CD14-positive monocyte (primary cell): ENCODE data around the gene OLFM1. TPM values are rescaled to one million over a fixed set of nuclear protein-coding genes. Genes with fewer than 3 reads are reported as not detected.

Experiments used
- DNase-seq, 3 donors: peaks; one replicate each; pipeline ENCODE4 v3.0.0-alpha.2; 2011 to 2022
- H2AFZ ChIP-seq: 2 replicates; pipeline ENCODE4 v1.6.0; 2012; ENCODE audit warnings: mild to moderate bottlenecking, low read depth, low read length, inconsistent platforms; ENCODE audit not compliant: insufficient read depth, poor library complexity, severe bottlenecking
- H3K27ac ChIP-seq, 2 donors: 1 replicate in 1 of 2; 2 replicates in 1 of 2; pipeline ENCODE4 v1.5.1; 2012 to 2013; ENCODE audit warnings: low read length in 2 of 2, control low read depth in 1 of 2, inconsistent platforms in 1 of 2, low read depth in 1 of 2, mild to moderate bottlenecking in 1 of 2
- H3K27me3 ChIP-seq, 2 donors: one replicate each; pipeline versions ENCODE4 v1.6.0 to v1.6.1; 2011 to 2013; ENCODE audit warnings: low read length in 2 of 2; ENCODE audit not compliant: control insufficient read depth in 2 of 2, insufficient read depth in 2 of 2
- H3K36me3 ChIP-seq, 2 donors: replicated peaks in 1 of 2; 1 replicate in 1 of 2; 2 replicates in 1 of 2; pipeline versions ENCODE4 v1.5.1 to v1.6.1; 2012 to 2013; ENCODE audit warnings: low read length in 2 of 2, control low read depth in 1 of 2, inconsistent platforms in 1 of 2, mild to moderate bottlenecking in 1 of 2; ENCODE audit not compliant: insufficient read depth in 2 of 2, control insufficient read depth in 1 of 2
- H3K4me1 ChIP-seq, 2 donors: 1 replicate in 1 of 2; 2 replicates in 1 of 2; pipeline versions ENCODE4 v1.5.1 to v1.6.1; 2012 to 2013; ENCODE audit warnings: low read length in 2 of 2, control low read depth in 1 of 2, inconsistent platforms in 1 of 2, mild to moderate bottlenecking in 1 of 2, moderate library complexity in 1 of 2; ENCODE audit not compliant: insufficient read depth in 2 of 2, control insufficient read depth in 1 of 2
- H3K4me2 ChIP-seq: replicated peaks from 2 replicates; pipeline ENCODE3; 2012; ENCODE audit warnings: low read length, moderate library complexity, mild to moderate bottlenecking; ENCODE audit not compliant: poor library complexity, severe bottlenecking; ENCODE audit errors: extremely low read depth
- H3K4me3 ChIP-seq, 3 experiments: fragments of 200-600 bp in 1 of 3; sonication (generic) in 1 of 3; replicated peaks in 1 of 3; 1 replicate in 2 of 3; 2 replicates in 1 of 3; pipeline ENCODE4 v1.5.1; 2011 to 2013; ENCODE audit warnings: low read length in 3 of 3, mild to moderate bottlenecking in 3 of 3, control low read depth in 2 of 3, low read depth in 2 of 3, inconsistent platforms in 1 of 3, moderate library complexity in 1 of 3
- H3K79me2 ChIP-seq: 2 replicates; pipeline ENCODE4 v1.6.0; 2012; ENCODE audit warnings: mild to moderate bottlenecking, control low read depth, inconsistent platforms, low read length, moderate library complexity; ENCODE audit not compliant: insufficient read depth
- H3K9ac ChIP-seq: 2 replicates; pipeline ENCODE4 v1.6.0; 2017; ENCODE audit warnings: low read length, mild to moderate bottlenecking; ENCODE audit not compliant: insufficient read depth, poor library complexity, severe bottlenecking
- H3K9me3 ChIP-seq, 2 donors: replicated peaks in 1 of 2; 1 replicate in 1 of 2; 2 replicates in 1 of 2; pipeline versions ENCODE4 v1.5.1 to v1.6.1; 2012 to 2013; ENCODE audit warnings: low read length in 2 of 2, control low read depth in 1 of 2; ENCODE audit not compliant: control insufficient read depth in 1 of 2, insufficient read depth in 1 of 2
- H4K20me1 ChIP-seq: 2 replicates; pipeline ENCODE4 v1.6.0; 2012; ENCODE audit warnings: mild to moderate bottlenecking, low read length, control low read depth, moderate library complexity; ENCODE audit not compliant: insufficient read depth
- H3K27ac Mint-ChIP-seq, 7 donors: one replicate each; pipeline ENCODE4 v1.8.0; 2020; ENCODE audit warnings: mild to moderate bottlenecking in 7 of 7, mixed read lengths in 7 of 7, moderate library complexity in 6 of 7, inconsistent platforms in 2 of 7
- H3K27me3 Mint-ChIP-seq, 3 donors: one replicate each; pipeline ENCODE4 v1.8.0; 2021 to 2022; ENCODE audit warnings: low read depth in 3 of 3, mild to moderate bottlenecking in 3 of 3, mixed read lengths in 3 of 3, moderate library complexity in 3 of 3, inconsistent platforms in 1 of 3
- H3K36me3 Mint-ChIP-seq, 2 donors: one replicate each; pipeline ENCODE4 v1.8.0; 2020; ENCODE audit warnings: mixed read lengths in 2 of 2, inconsistent platforms in 1 of 2, mild to moderate bottlenecking in 1 of 2
- H3K4me1 Mint-ChIP-seq: one replicate; pipeline ENCODE4 v1.8.0; 2020; ENCODE audit warnings: mild to moderate bottlenecking, mixed read lengths
- H3K4me3 Mint-ChIP-seq, 2 donors: one replicate each; pipeline ENCODE4 v1.8.0; 2020; ENCODE audit warnings: mild to moderate bottlenecking in 2 of 2, mixed read lengths in 2 of 2, moderate library complexity in 1 of 2
- H3K9me3 Mint-ChIP-seq, 7 donors: one replicate each; pipeline ENCODE4 v1.8.0; 2020 to 2022; ENCODE audit warnings: mixed read lengths in 7 of 7, mild to moderate bottlenecking in 6 of 7, moderate library complexity in 6 of 7, inconsistent platforms in 2 of 7
- WGBS: methylation state at CpG from one replicate; pipeline ENCODE4 v1.1.5; 2013; ENCODE audit warnings: missing lambda C conversion rate; ENCODE audit not compliant: insufficient coverage; 5-methylcytosine and 5-hydroxymethylcytosine counted together
- intact Hi-C, 2 donors: fragments of 100-400 bp; cut with micrococcal nuclease; formaldehyde crosslinking; loops; one replicate each; pipeline versions ENCODE4 v1.15.0 to v1.15.1; 2023
- polyA plus RNA-seq, 3 donors: library from polyadenylated mRNA; depleted of rRNA in 1 of 3; unstranded in 2 of 3; stranded (reverse) in 1 of 3; fragments of 300-500 nt in 2 of 3; fragments of >200 nt in 1 of 3; fragmentation: Illumina TruSeq in 2 of 3; gene quantifications; 1 replicate in 2 of 3; 2 replicates in 1 of 3; pipeline ENCODE4 v1.2.3, GENCODE V29; 2012 to 2021
- TF ChIP-seq, protein P1 (sequence below): fragments of 200-600 bp; IDR thresholded peaks from one replicate; pipeline ENCODE4 v1.8.0; 2022; ENCODE audit warnings: antibody characterized with exemption, mild to moderate bottlenecking

The OLFM1 gene
- polyA plus RNA-seq, 3 donors, result 7.6 to 10.9 (median 9.4) TPM

DNA sequence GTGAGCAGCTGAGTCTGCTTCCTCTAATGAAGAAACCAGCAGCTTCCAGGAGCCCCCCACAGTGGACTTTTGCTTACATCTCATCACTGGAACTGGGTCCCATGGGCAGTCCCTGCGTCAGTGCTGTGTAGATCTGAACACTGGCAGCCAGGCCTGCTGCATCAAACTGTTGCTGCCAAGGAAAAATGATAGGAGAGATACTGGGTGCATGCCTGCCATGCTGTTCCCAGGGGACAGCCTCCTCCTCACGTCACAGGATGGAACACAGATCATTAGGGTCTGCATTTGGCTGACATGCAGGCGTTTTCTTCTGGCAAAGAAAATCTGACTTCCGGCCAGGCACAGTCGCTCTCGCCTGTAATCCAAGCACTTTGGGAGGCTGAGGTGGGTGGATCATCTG is 67.9 kb downstream of the OLFM1 start:
- no peaks in the 10 kb centered on the region for H3K27me3 ChIP-seq
- intact Hi-C loops, result no loop called here
- Mint-ChIP-seq H3K4me1 (no peaks in the 10 kb centered on the region), H3K4me3 (no peak overlapping the region), H3K36me3 (no peaks in the 10 kb centered on the region), H3K9me3 (peaks cover 0 to 17% (median 3%) of the 10 kb centered on the region in 7 donors), H3K27ac (no peak overlapping the region), H3K27me3 (peaks cover 0 to 5% (median 4%) of the 10 kb centered on the region in 3 donors)
- peaks cover 0 to 1% of the 10 kb centered on the region in 2 donors for H3K9me3 ChIP-seq
- no peak overlapping the region for H3K4me2 ChIP-seq
- no peaks in the 10 kb centered on the region for H3K79me2 ChIP-seq
- WGBS, result 97% methylated on average over 5 of the region's 6 CpGs
- TF ChIP-seq, protein P1, sequence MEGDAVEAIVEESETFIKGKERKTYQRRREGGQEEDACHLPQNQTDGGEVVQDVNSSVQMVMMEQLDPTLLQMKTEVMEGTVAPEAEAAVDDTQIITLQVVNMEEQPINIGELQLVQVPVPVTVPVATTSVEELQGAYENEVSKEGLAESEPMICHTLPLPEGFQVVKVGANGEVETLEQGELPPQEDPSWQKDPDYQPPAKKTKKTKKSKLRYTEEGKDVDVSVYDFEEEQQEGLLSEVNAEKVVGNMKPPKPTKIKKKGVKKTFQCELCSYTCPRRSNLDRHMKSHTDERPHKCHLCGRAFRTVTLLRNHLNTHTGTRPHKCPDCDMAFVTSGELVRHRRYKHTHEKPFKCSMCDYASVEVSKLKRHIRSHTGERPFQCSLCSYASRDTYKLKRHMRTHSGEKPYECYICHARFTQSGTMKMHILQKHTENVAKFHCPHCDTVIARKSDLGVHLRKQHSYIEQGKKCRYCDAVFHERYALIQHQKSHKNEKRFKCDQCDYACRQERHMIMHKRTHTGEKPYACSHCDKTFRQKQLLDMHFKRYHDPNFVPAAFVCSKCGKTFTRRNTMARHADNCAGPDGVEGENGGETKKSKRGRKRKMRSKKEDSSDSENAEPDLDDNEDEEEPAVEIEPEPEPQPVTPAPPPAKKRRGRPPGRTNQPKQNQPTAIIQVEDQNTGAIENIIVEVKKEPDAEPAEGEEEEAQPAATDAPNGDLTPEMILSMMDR, result no peak
- H3K4me1 ChIP-seq, result no peaks in the 10 kb centered on the region
- DNase-seq, result no peak
- no peak overlapping the region for H3K27ac ChIP-seq
- H3K4me3 ChIP-seq, result no peak overlapping the region
- H3K36me3 ChIP-seq, result no peaks in the 10 kb centered on the region
- H4K20me1 ChIP-seq, result no peaks in the 10 kb centered on the region
- no peak overlapping the region for H3K9ac ChIP-seq
- H2AFZ ChIP-seq, result no peak overlapping the region

DNA sequence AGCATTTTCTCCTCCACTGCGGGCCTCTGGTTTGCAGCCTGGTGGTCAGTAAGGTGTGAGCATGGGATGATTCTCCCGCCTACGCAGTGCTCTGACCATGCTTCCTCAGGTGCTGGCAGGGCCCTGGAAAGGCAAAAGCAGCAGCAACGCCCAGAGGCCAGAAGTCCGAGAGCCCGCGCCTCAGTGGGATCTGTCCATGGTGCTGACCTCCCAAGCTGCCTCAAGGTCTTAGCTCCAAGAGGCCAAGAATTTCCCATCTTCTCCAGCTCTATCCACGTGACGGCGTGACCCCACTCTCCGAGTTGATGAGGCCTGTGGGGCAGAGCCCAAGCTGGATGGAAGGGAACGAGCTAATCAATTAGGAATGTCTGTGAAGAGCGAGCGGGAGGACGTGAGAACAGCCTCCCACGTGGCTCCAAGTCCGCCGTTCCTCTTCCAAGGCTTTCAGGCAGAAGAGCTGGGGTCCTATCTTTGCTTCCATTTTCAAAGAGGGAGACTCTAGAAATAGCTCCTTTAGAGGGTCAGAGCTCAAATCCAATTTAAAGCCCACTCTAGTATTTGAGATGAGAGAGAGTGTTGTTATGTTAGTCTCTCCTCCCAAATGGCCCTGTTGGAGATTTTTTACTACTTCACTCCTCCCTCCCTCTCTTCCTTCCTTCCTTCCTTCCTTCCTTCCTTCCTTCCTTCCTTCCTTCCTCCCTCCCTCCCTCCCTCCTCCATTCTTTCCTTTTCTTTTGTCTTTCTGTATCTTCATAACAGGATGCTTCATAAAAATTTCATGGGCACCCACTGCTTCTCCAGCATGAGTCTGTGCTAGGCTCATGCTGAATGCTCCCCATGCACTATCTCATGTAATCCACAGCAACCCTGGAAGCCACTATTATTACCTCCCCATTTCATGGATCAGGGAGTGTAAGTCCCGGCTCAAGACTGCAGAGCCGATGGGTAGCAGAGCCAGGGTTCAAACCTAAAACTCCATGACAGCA is 69.3 kb downstream of the OLFM1 start:
- Mint-ChIP-seq H3K27ac (no peak overlapping the region), H3K36me3 (no peaks in the 10 kb centered on the region), H3K9me3 (peaks cover 0 to 5% (median 0%) of the 10 kb centered on the region in 7 donors), H3K4me3 (no peak overlapping the region), H3K27me3 (peaks cover 0 to 5% (median 4%) of the 10 kb centered on the region in 3 donors), H3K4me1 (no peaks in the 10 kb centered on the region)
- H3K4me1 ChIP-seq, result no peaks in the 10 kb centered on the region
- no peak for DNase-seq
- no peak overlapping the region for H3K9ac ChIP-seq
- intact Hi-C loops, result no loop called here
- H3K4me2 ChIP-seq, result no peak overlapping the region
- H3K27ac ChIP-seq, result no peak overlapping the region
- no peaks in the 10 kb centered on the region for H4K20me1 ChIP-seq
- H2AFZ ChIP-seq, result no peak overlapping the region
- TF ChIP-seq, protein P1, result no peak
- no peaks in the 10 kb centered on the region for H3K36me3 ChIP-seq
- H3K4me3 ChIP-seq, result no peak overlapping the region
- H3K9me3 ChIP-seq, result no peaks in the 10 kb centered on the region
- no peaks in the 10 kb centered on the region for H3K27me3 ChIP-seq
- 31% methylated on average over 16 of the region's 20 CpGs for WGBS
- H3K79me2 ChIP-seq, result no peaks in the 10 kb centered on the region
